Measurements from ENCODE around the gene CDPF1.

CDPF1 gene

GRCh38 chr22:46250035-46250782 is at the start of gene CDPF1:
CDPF1 (minus strand) TSS chr22:46250293; CDS start chr22:46248284, 2,009 bp downstream.
- FAIRE-seq = peak; percentile 99

GRCh38 chr22:46299101-46299500 is 49.0 kb upstream of the CDPF1 start:
- DNase-seq (ENCODE audit: low spot score) (no peak), FAIRE-seq (no peak)

More at GRCh38 chr22:46250035-46250782, at the start of gene CDPF1:
- peak; percentile 95 for DNase-seq (ENCODE audit: low spot score)

GRCh38 chr22:46297151-46297812 is 47.2 kb upstream of the CDPF1 start:
- FAIRE-seq (no peak), DNase-seq (ENCODE audit: low spot score) (peak; percentile 59)

- FAIRE-seq (peak; percentile 94), DNase-seq (ENCODE audit: low spot score) (peak; percentile 100)
Observed at GRCh38 chr22:46296257-46297150, 46.4 kb upstream of the CDPF1 start, which contains the start of gene GTSE1. GTSE1 (plus strand) TSS chr22:46296870; CDS start chr22:46297401, 531 bp downstream.

GRCh38 chr22:46295277-46295971 is 45.3 kb upstream of the CDPF1 start:
- DNase-seq (ENCODE audit: low spot score) (peak; percentile 21), FAIRE-seq (no peak)

GRCh38 chr22:46294784-46295183 is 44.7 kb upstream of the CDPF1 start:
- DNase-seq (ENCODE audit: low spot score) (no peak), FAIRE-seq (peak; percentile 17)

GRCh38 chr22:46293577-46294260 is 43.6 kb upstream of the CDPF1 start:
- no peak for DNase-seq (ENCODE audit: low spot score)
- no peak for FAIRE-seq

GRCh38 chr22:46292732-46293131 is 42.6 kb upstream of the CDPF1 start:
- DNase-seq (ENCODE audit: low spot score) (no peak), FAIRE-seq (no peak)

- no peak for DNase-seq (ENCODE audit: low spot score)
- no peak for FAIRE-seq
Observed at GRCh38 chr22:46292173-46292572, 42.1 kb upstream of the CDPF1 start.

GRCh38 chr22:46290843-46291785 is 41.0 kb upstream of the CDPF1 start:
- DNase-seq (ENCODE audit: low spot score) = no peak
- FAIRE-seq = peak; percentile 46

- DNase-seq (ENCODE audit: low spot score) (no peak), FAIRE-seq (peak; percentile 13)
Observed at GRCh38 chr22:46290121-46290842, 40.2 kb upstream of the CDPF1 start.

- FAIRE-seq = peak; percentile 23
Observed at GRCh38 chr22:46289244-46289891, 39.3 kb upstream of the CDPF1 start.

GRCh38 chr22:46288846-46289243 is 38.8 kb upstream of the CDPF1 start:
- FAIRE-seq = no peak
- no peak for DNase-seq (ENCODE audit: low spot score)

More at GRCh38 chr22:46289244-46289891, 39.3 kb upstream of the CDPF1 start:
- DNase-seq (ENCODE audit: low spot score) = no peak

- FAIRE-seq = no peak
- DNase-seq (ENCODE audit: low spot score) = no peak
Observed at GRCh38 chr22:46287873-46288751, 38.0 kb upstream of the CDPF1 start.

GRCh38 chr22:46286941-46287872 is 37.1 kb upstream of the CDPF1 start:
- FAIRE-seq (no peak), DNase-seq (ENCODE audit: low spot score) (no peak)

- FAIRE-seq (no peak), DNase-seq (ENCODE audit: low spot score) (no peak)
Observed at GRCh38 chr22:46286006-46286405, 35.9 kb upstream of the CDPF1 start.

Measured in urothelium cell line (cell line).